ENCODE results near the gene SMIM38. TPM values are rescaled to one million over a fixed set of nuclear protein-coding genes. Genes with fewer than 3 reads are reported as not detected.

Gene SMIM38
- total and polyA plus RNA-seq, 9 of the 15 experiments (the other 6 are each of a cell fraction or from before 2014, with no cell fraction given): 0.07 to 1.2 (median 0.21) TPM; not detected in 2

DNA sequence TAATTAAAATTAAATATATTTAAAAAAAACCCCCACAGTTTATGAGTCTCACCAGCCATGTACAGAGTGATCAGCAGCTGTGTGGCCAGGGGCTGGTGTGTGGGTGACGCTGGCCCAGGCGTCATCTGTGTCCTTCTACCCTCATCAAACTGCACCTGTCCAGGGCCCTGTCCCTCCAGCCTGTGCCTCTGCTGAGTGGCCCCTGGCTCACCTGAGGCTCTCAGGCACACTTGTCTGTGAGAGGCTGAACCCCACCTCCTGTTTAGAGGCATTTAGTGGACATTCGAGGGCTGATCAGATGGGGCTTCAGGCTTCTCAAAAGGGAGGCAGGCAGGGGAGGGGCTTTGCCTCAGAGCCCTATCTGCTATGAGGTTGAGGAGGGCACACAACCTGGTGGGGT lies 29.9 kb upstream of the SMIM38 start:
- ChIA-PET POLR2A (no interaction called here), CTCF (ENCODE audit: low intra/inter-chr PET ratio) (no interaction called here)
- Histone ChIP-seq H2AFZ (ENCODE audit: low read depth, low read length) (no peak overlapping the region), H3K4me1 (replicated peaks in 1 of 2; ENCODE audit: control insufficient read depth in 2 of 2, insufficient read depth in 2 of 2, low read length in 2 of 2) (peaks cover 0 to 17% of the 10 kb centered on the region in 2 experiments; a peak in 2 of 5 replicates), H3K9me1 (ENCODE audit: control insufficient read depth, insufficient read depth, low read length) (no peaks in the 10 kb centered on the region), H4K20me1 (replicated peaks; ENCODE audit: control insufficient read depth, insufficient read depth, low read length) (0 out of 2 replicates have a peak, but pooled peaks cover 5% of the 10 kb centered on the region), H3K79me2 (ENCODE audit: control insufficient read depth, insufficient read depth, low read length) (no peaks in the 10 kb centered on the region), H3K9me3 (replicated peaks; ENCODE audit: control insufficient read depth, insufficient read depth, low read depth, low read length) (no peaks in the 10 kb centered on the region), H3K27me3 (ENCODE audit: control insufficient read depth in 2 of 2, insufficient read depth in 2 of 2, low read length in 2 of 2) (peaks cover 5 to 38% of the 10 kb centered on the region in 2 experiments; a peak in 4 of 5 replicates), H3K4me3 (no peak overlapping the region), H3K9ac (ENCODE audit: insufficient read depth in 1 of 2, low read depth in 2 of 2, low read length in 2 of 2) (no peak overlapping the region), H3K36me3 (ENCODE audit: control insufficient read depth, insufficient read depth, low read length) (no peaks in the 10 kb centered on the region), H3K27ac (ENCODE audit: extremely low read depth, low read depth, low read length) (no peak overlapping the region), H3K4me2 (ENCODE audit: insufficient read depth, low read length) (no peak overlapping the region)
- ATAC-seq: no peak
- intact Hi-C loops (cut with micrococcal nuclease): no loop called here
- in situ Hi-C loops (cut with MboI): no loop called here
- 0% methylated on average over 2 of the region's 3 CpGs for WGBS (ENCODE audit: insufficient coverage, low coverage, missing lambda C conversion rate)
- BruUV-seq (replicated peaks): no TSS peak
- no peak for FAIRE-seq
- DNase-seq (ENCODE audit: extremely low read depth in 1 of 4, low spot score in 3 of 4): no peak
- TF ChIP-seq ZNF431 (CRISPR knock-in tag; IDR thresholded peaks at IDR 0.05): no peak
- no peak for TF ChIP-seq TRIM24 (IDR thresholded peaks at IDR 0.05)
- TF ChIP-seq, protein P1, sequence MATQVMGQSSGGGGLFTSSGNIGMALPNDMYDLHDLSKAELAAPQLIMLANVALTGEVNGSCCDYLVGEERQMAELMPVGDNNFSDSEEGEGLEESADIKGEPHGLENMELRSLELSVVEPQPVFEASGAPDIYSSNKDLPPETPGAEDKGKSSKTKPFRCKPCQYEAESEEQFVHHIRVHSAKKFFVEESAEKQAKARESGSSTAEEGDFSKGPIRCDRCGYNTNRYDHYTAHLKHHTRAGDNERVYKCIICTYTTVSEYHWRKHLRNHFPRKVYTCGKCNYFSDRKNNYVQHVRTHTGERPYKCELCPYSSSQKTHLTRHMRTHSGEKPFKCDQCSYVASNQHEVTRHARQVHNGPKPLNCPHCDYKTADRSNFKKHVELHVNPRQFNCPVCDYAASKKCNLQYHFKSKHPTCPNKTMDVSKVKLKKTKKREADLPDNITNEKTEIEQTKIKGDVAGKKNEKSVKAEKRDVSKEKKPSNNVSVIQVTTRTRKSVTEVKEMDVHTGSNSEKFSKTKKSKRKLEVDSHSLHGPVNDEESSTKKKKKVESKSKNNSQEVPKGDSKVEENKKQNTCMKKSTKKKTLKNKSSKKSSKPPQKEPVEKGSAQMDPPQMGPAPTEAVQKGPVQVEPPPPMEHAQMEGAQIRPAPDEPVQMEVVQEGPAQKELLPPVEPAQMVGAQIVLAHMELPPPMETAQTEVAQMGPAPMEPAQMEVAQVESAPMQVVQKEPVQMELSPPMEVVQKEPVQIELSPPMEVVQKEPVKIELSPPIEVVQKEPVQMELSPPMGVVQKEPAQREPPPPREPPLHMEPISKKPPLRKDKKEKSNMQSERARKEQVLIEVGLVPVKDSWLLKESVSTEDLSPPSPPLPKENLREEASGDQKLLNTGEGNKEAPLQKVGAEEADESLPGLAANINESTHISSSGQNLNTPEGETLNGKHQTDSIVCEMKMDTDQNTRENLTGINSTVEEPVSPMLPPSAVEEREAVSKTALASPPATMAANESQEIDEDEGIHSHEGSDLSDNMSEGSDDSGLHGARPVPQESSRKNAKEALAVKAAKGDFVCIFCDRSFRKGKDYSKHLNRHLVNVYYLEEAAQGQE (IDR thresholded peaks at IDR 0.05; ENCODE audit: borderline replicate concordance): no peak
- TF ChIP-seq, protein P1 (CRISPR knock-in tag; IDR thresholded peaks at IDR 0.05; ENCODE audit: low read depth): no peak
- TF ChIP-seq ZBTB17 (CRISPR knock-in tag; IDR thresholded peaks at IDR 0.05): no peak
- TF ChIP-seq ATF1 (CRISPR knock-in tag; IDR thresholded peaks at IDR 0.05): no peak
- TF ChIP-seq ATF1 (tag; IDR thresholded peaks at IDR 0.05): no peak
- no peak for TF ChIP-seq ZNF174 (CRISPR knock-in tag; IDR thresholded peaks at IDR 0.05)
- TF ChIP-seq, protein P2, sequence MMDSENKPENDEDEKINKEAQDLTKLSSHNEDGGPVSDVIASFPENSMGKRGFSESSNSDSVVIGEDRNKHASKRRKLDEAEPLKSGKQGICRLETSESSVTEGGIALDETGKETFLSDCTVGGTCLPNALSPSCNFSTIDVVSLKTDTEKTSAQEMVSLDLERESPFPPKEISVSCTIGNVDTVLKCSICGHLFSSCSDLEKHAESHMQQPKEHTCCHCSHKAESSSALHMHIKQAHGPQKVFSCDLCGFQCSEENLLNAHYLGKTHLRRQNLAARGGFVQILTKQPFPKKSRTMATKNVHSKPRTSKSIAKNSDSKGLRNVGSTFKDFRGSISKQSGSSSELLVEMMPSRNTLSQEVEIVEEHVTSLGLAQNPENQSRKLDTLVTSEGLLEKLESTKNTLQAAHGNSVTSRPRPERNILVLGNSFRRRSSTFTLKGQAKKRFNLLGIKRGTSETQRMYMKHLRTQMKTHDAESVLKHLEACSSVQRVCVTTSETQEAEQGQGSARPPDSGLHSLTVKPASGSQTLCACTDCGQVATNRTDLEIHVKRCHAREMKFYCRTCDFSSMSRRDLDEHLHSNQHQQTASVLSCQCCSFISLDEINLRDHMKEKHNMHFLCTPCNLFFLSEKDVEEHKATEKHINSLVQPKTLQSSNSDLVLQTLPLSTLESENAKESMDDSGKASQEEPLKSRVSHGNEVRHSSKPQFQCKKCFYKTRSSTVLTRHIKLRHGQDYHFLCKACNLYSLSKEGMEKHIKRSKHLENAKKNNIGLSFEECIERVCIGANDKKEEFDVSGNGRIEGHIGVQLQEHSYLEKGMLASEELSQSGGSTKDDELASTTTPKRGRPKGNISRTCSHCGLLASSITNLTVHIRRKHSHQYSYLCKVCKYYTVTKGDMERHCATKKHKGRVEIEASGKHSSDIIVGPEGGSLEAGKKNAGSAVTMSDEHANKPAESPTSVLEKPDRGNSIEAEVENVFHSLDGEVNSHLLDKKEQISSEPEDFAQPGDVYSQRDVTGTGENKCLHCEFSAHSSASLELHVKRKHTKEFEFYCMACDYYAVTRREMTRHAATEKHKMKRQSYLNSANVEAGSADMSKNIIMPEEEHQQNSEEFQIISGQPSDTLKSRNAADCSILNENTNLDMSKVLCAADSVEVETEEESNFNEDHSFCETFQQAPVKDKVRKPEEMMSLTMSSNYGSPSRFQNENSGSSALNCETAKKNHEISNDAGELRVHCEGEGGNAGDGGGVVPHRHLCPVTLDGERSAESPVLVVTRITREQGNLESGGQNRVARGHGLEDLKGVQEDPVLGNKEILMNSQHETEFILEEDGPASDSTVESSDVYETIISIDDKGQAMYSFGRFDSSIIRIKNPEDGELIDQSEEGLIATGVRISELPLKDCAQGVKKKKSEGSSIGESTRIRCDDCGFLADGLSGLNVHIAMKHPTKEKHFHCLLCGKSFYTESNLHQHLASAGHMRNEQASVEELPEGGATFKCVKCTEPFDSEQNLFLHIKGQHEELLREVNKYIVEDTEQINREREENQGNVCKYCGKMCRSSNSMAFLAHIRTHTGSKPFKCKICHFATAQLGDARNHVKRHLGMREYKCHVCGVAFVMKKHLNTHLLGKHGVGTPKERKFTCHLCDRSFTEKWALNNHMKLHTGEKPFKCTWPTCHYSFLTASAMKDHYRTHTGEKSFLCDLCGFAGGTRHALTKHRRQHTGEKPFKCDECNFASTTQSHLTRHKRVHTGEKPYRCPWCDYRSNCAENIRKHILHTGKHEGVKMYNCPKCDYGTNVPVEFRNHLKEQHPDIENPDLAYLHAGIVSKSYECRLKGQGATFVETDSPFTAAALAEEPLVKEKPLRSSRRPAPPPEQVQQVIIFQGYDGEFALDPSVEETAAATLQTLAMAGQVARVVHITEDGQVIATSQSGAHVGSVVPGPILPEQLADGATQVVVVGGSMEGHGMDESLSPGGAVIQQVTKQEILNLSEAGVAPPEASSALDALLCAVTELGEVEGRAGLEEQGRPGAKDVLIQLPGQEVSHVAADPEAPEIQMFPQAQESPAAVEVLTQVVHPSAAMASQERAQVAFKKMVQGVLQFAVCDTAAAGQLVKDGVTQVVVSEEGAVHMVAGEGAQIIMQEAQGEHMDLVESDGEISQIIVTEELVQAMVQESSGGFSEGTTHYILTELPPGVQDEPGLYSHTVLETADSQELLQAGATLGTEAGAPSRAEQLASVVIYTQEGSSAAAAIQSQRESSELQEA (IDR thresholded peaks at IDR 0.05; ENCODE audit: low read depth): no peak
